ENCODE measurements around the gene FRMD4B. TPM values are rescaled to one million over a fixed set of nuclear protein-coding genes. Genes with fewer than 3 reads are reported as not detected.

Gene FRMD4B
- total RNA-seq, 2 experiments from 2014 or later = 29.1 to 32.8 TPM

GRCh38 chr3:69178082-69178481 is 207.8 kb downstream of the FRMD4B start:
- ChIA-PET POLR2A (interaction anchor here (0.8 to 1.5 kb wide), 3 partner anchors 15 to 95 kb away, joined by 4 to 5 read pairs (median 5); no protein-coding TSS in a partner anchor), CTCF (interaction anchor here (0.6 to 1.5 kb wide), 6 partner anchors 17 to 141 kb away, joined by 3 to 8 read pairs (median 4); no protein-coding TSS in a partner anchor)
- intact Hi-C loops (cut with micrococcal nuclease) = no loop called here
- no peak overlapping the region for H3K4me3 Mint-ChIP-seq
- peaks cover 74% of the 10 kb centered on the region for H3K36me3 Mint-ChIP-seq
- H3K27me3 Mint-ChIP-seq = no peaks in the 10 kb centered on the region
- H3K9me3 Mint-ChIP-seq = no peaks in the 10 kb centered on the region
- H3K27ac Mint-ChIP-seq = peak overlapping the region; percentile 28
- peaks cover 50% of the 10 kb centered on the region for H3K4me1 Mint-ChIP-seq (ENCODE audit: low read depth)
- DNase-seq = peak; percentile 18

- Mint-ChIP-seq H3K4me1 (ENCODE audit: low read depth) (peaks cover 33% of the 10 kb centered on the region), H3K27me3 (no peaks in the 10 kb centered on the region), H3K4me3 (no peak overlapping the region), H3K36me3 (peaks cover 64% of the 10 kb centered on the region), H3K9me3 (no peaks in the 10 kb centered on the region), H3K27ac (no peak overlapping the region)
- CTCF ChIA-PET = interaction anchor here (1.8 to 3.0 kb wide), 2 partner anchors 14 to 131 kb away, joined by 10 to 24 read pairs; no protein-coding TSS in a partner anchor
- POLR2A ChIA-PET = no interaction called here
- no peak for DNase-seq
- intact Hi-C loops (cut with micrococcal nuclease) = no loop called here
These were observed 210.8 kb downstream of the FRMD4B start for GRCh38 chr3:69174871-69175737.

- peaks cover 60% of the 10 kb centered on the region for H3K36me3 Mint-ChIP-seq
- H3K27me3 Mint-ChIP-seq = no peaks in the 10 kb centered on the region
- H3K4me1 Mint-ChIP-seq (ENCODE audit: low read depth) = peaks cover 29% of the 10 kb centered on the region
- no peak for DNase-seq
- no peak overlapping the region for H3K27ac Mint-ChIP-seq
- no peak overlapping the region for H3K4me3 Mint-ChIP-seq
- ChIA-PET POLR2A (interaction anchor here (0.6 kb wide), 1 partner anchor 210 kb away, joined by 4 read pairs; no protein-coding TSS in a partner anchor), CTCF (interaction anchor here (1.8 to 3.0 kb wide), 2 partner anchors 13 to 131 kb away, joined by 10 to 24 read pairs; no protein-coding TSS in a partner anchor)
- intact Hi-C loops (cut with micrococcal nuclease) = no loop called here
- no peaks in the 10 kb centered on the region for H3K9me3 Mint-ChIP-seq
These were observed 211.4 kb downstream of the FRMD4B start for GRCh38 chr3:69174445-69174844.

- intact Hi-C loops (cut with micrococcal nuclease) = no loop called here
- no peak overlapping the region for H3K4me3 Mint-ChIP-seq
- POLR2A ChIA-PET = no interaction called here
- peaks cover 47% of the 10 kb centered on the region for H3K36me3 Mint-ChIP-seq
- no peaks in the 10 kb centered on the region for H3K27me3 Mint-ChIP-seq
- no peaks in the 10 kb centered on the region for H3K9me3 Mint-ChIP-seq
- H3K4me1 Mint-ChIP-seq (ENCODE audit: low read depth) = peaks cover 10% of the 10 kb centered on the region
- CTCF ChIA-PET = interaction anchor here (3.0 kb wide), 1 partner anchor 134 kb away, joined by 24 read pairs; no protein-coding TSS in a partner anchor
- no peak overlapping the region for H3K27ac Mint-ChIP-seq
- no peak for DNase-seq
These were observed 213.8 kb downstream of the FRMD4B start for GRCh38 chr3:69172058-69172457.

GRCh38 chr3:69166446-69166845 is 219.4 kb downstream of the FRMD4B start:
- ChIA-PET CTCF (interaction anchor here (9.7 kb wide), 1 partner anchor 143 kb away, joined by 290 read pairs; no protein-coding TSS in a partner anchor), POLR2A (no interaction called here)
- Mint-ChIP-seq H3K27ac (no peak overlapping the region), H3K9me3 (no peaks in the 10 kb centered on the region), H3K27me3 (peaks cover 3% of the 10 kb centered on the region), H3K36me3 (peaks cover 13% of the 10 kb centered on the region), H3K4me3 (no peak overlapping the region), H3K4me1 (ENCODE audit: low read depth) (peaks cover 4% of the 10 kb centered on the region)
- DNase-seq = no peak
- intact Hi-C loops (cut with micrococcal nuclease) = no loop called here

GRCh38 chr3:69165744-69166143 is 220.1 kb downstream of the FRMD4B start:
- Mint-ChIP-seq H3K36me3 (peaks cover 7% of the 10 kb centered on the region), H3K4me1 (ENCODE audit: low read depth) (peaks cover 5% of the 10 kb centered on the region), H3K27me3 (peaks cover 3% of the 10 kb centered on the region), H3K27ac (no peak overlapping the region), H3K9me3 (no peaks in the 10 kb centered on the region), H3K4me3 (no peak overlapping the region)
- DNase-seq = no peak
- CTCF ChIA-PET = interaction anchor here (1.0 to 9.7 kb wide), 3 partner anchors 143 to 260 kb away, joined by 3 to 290 read pairs (median 4); no protein-coding TSS in a partner anchor
- intact Hi-C loops (cut with micrococcal nuclease) = no loop called here
- POLR2A ChIA-PET = interaction anchor here (0.6 to 0.8 kb wide), 2 partner anchors 47 to 65 kb away, joined by 3 read pairs; no protein-coding TSS in a partner anchor

GRCh38 chr3:69164296-69164695 is 221.6 kb downstream of the FRMD4B start:
- no peak for DNase-seq
- Mint-ChIP-seq H3K4me3 (no peak overlapping the region), H3K27ac (no peak overlapping the region), H3K36me3 (peaks cover 6% of the 10 kb centered on the region), H3K9me3 (no peaks in the 10 kb centered on the region), H3K27me3 (peaks cover 3% of the 10 kb centered on the region), H3K4me1 (ENCODE audit: low read depth) (peaks cover 14% of the 10 kb centered on the region)
- intact Hi-C loops (cut with micrococcal nuclease) = loop anchor here (5.0 kb wide), 1 partner anchor 163 kb away; no protein-coding TSS in a partner anchor
- ChIA-PET POLR2A (no interaction called here), CTCF (interaction anchor here (0.7 to 9.7 kb wide), 4 partner anchors 45 to 261 kb away, joined by 3 to 290 read pairs (median 35); no protein-coding TSS in a partner anchor)

- no peak for DNase-seq
- ChIA-PET POLR2A (interaction anchor here (0.8 to 1.4 kb wide), 3 partner anchors 16 to 147 kb away, joined by 3 to 4 read pairs (median 4); no protein-coding TSS in a partner anchor), CTCF (interaction anchor here (0.6 to 9.7 kb wide), 46 partner anchors 9 to 866 kb away, joined by 3 to 290 read pairs (median 7); partner anchors contain the start of genes EOGT, FRMD4B and LMOD3)
- no peak overlapping the region for H3K27ac Mint-ChIP-seq
- H3K27me3 Mint-ChIP-seq = peaks cover 3% of the 10 kb centered on the region
- H3K4me3 Mint-ChIP-seq = no peak overlapping the region
- peaks cover 14% of the 10 kb centered on the region for H3K4me1 Mint-ChIP-seq (ENCODE audit: low read depth)
- H3K9me3 Mint-ChIP-seq = no peaks in the 10 kb centered on the region
- H3K36me3 Mint-ChIP-seq = peaks cover 2% of the 10 kb centered on the region
- intact Hi-C loops (cut with micrococcal nuclease) = loop anchor here (5.0 kb wide), 1 partner anchor 165 kb away; no protein-coding TSS in a partner anchor
These were observed 223.4 kb downstream of the FRMD4B start for GRCh38 chr3:69162308-69162980.

- ChIA-PET CTCF (interaction anchor here (0.6 to 9.7 kb wide), 60 partner anchors 9 to 786 kb away, joined by 3 to 290 read pairs (median 6); partner anchors contain the start of genes ARL6IP5, FRMD4B, LMOD3 and TMF1), POLR2A (interaction anchor here (0.8 to 1.4 kb wide), 3 partner anchors 144 to 147 kb away, joined by 3 to 4 read pairs (median 4); no protein-coding TSS in a partner anchor)
- Mint-ChIP-seq H3K4me3 (no peak overlapping the region), H3K27ac (no peak overlapping the region), H3K4me1 (ENCODE audit: low read depth) (peaks cover 14% of the 10 kb centered on the region), H3K27me3 (peaks cover 6% of the 10 kb centered on the region), H3K9me3 (no peaks in the 10 kb centered on the region), H3K36me3 (no peaks in the 10 kb centered on the region)
- DNase-seq = peak; percentile 35
- intact Hi-C loops (cut with micrococcal nuclease) = loop anchor here (1.0 to 5.0 kb wide), 9 partner anchors 37 to 510 kb away; no protein-coding TSS in a partner anchor
These were observed 224.1 kb downstream of the FRMD4B start for GRCh38 chr3:69161587-69162307.

GRCh38 chr3:69160525-69160924 is 225.4 kb downstream of the FRMD4B start:
- Mint-ChIP-seq H3K9me3 (no peaks in the 10 kb centered on the region), H3K4me3 (peak overlapping the region; percentile 46), H3K36me3 (no peaks in the 10 kb centered on the region), H3K27me3 (peaks cover 6% of the 10 kb centered on the region), H3K27ac (peak overlapping the region; percentile 51), H3K4me1 (ENCODE audit: low read depth) (peaks cover 14% of the 10 kb centered on the region)
- no peak for DNase-seq
- POLR2A ChIA-PET = interaction anchor here (0.6 kb wide), 1 partner anchor 915 kb away, joined by 4 read pairs; no protein-coding TSS in a partner anchor
- intact Hi-C loops (cut with micrococcal nuclease) = loop anchor here (2.0 to 5.0 kb wide), 3 partner anchors 122 to 274 kb away; no protein-coding TSS in a partner anchor
- CTCF ChIA-PET = interaction anchor here (1.0 to 9.7 kb wide), 23 partner anchors 15 to 787 kb away, joined by 3 to 290 read pairs (median 10); partner anchors contain the start of gene FRMD4B

GRCh38 chr3:69160107-69160506 is 225.8 kb downstream of the FRMD4B start:
- intact Hi-C loops (cut with micrococcal nuclease) = loop anchor here (2.0 to 5.0 kb wide), 3 partner anchors 123 to 275 kb away; no protein-coding TSS in a partner anchor
- Mint-ChIP-seq H3K27ac (no peak overlapping the region), H3K4me3 (no peak overlapping the region), H3K9me3 (no peaks in the 10 kb centered on the region), H3K36me3 (no peaks in the 10 kb centered on the region), H3K27me3 (peaks cover 6% of the 10 kb centered on the region), H3K4me1 (ENCODE audit: low read depth) (peaks cover 14% of the 10 kb centered on the region)
- ChIA-PET POLR2A (no interaction called here), CTCF (interaction anchor here (0.8 to 9.7 kb wide), 15 partner anchors 39 to 512 kb away, joined by 3 to 290 read pairs (median 11); partner anchors contain the start of gene FRMD4B)
- DNase-seq = no peak

All from activated CD4-positive, alpha-beta memory T cell treated with anti-CD3 and anti-CD28 coated beads for 36 hours (primary cell).